HL-60 (cell line): ENCODE measurements around the gene COG8.
"Not testable (repeated sequence)": the region's sequence is repeated elsewhere in the genome, so short reads cannot be mapped to it uniquely, and the experiment has no call there.

ENCODE experiments used
- DNase-seq, 2 experiments: peaks; one replicate each; pipeline ENCODE4 v3.0.0-alpha.2; 2010 to 2020; ENCODE audit warnings: low read depth in 1 of 2, low spot score in 1 of 2
- H3K27ac ChIP-seq: fragments of 250-450 bp; sonication (Bioruptor Pico); replicated peaks from 2 replicates; pipeline ENCODE4 v1.5.1; 2020; ENCODE audit warnings: mild to moderate bottlenecking, moderate library complexity
- H3K27me3 ChIP-seq: fragments of 250-450 bp; sonication (Bioruptor Pico); 2 replicates; pipeline ENCODE4 v1.5.1; 2021; ENCODE audit warnings: mild to moderate bottlenecking, moderate library complexity; ENCODE audit not compliant: insufficient read depth, poor library complexity, severe bottlenecking
- H3K4me3 ChIP-seq: replicated peaks from 2 replicates; pipeline ENCODE4 v1.5.1; 2011; ENCODE audit warnings: mild to moderate bottlenecking, control low read depth, low read length; ENCODE audit not compliant: insufficient read depth
- GABPA ChIP-seq: IDR thresholded peaks from 2 replicates; pipeline ENCODE4 v1.6.1; 2012; ENCODE audit warnings: low read depth
- POLR2AphosphoS5 ChIP-seq: IDR thresholded peaks from 2 replicates; pipeline ENCODE4 v1.6.1; 2012; ENCODE audit warnings: low read depth
- SPI1 ChIP-seq: IDR thresholded peaks from 2 replicates; pipeline ENCODE4 v1.6.1; 2012; ENCODE audit warnings: low read depth, mild to moderate bottlenecking, borderline replicate concordance
- TF ChIP-seq, protein P1 (sequence below): IDR thresholded peaks from one replicate; pipeline ENCODE4 v1.5.1; 2011; ENCODE audit warnings: low read length, control low read depth, inconsistent platforms; ENCODE audit not compliant: insufficient read depth
- TF ChIP-seq, protein P2 (sequence below): IDR thresholded peaks from 2 replicates; pipeline ENCODE4 v1.6.1; 2012; ENCODE audit warnings: low read depth; ENCODE audit not compliant: insufficient replicate concordance

The COG8 gene

DNA sequence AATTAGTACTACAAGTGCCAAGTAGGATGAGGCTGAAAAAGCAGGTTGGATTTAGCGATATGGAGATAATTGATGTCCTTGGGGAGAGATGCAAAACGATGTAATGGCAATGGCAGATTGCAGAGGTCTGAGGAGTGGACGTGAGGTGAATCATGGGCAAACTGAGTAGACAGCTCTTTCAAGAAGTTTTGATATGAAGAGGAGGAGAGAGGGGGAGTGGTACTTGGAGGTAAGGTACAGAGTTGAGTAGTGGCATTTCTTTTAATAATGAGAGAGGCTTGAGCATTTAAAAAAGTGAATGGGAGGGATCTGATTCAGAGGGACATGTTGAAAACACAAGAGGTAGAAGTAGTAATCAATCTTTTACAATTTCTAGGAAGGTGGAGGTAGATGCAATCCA lies 46.0 kb downstream of the COG8 start:
- no peak overlapping the region for H3K4me3 ChIP-seq
- H3K27me3 ChIP-seq, result no peaks in the 10 kb centered on the region
- TF ChIP-seq, protein P1, sequence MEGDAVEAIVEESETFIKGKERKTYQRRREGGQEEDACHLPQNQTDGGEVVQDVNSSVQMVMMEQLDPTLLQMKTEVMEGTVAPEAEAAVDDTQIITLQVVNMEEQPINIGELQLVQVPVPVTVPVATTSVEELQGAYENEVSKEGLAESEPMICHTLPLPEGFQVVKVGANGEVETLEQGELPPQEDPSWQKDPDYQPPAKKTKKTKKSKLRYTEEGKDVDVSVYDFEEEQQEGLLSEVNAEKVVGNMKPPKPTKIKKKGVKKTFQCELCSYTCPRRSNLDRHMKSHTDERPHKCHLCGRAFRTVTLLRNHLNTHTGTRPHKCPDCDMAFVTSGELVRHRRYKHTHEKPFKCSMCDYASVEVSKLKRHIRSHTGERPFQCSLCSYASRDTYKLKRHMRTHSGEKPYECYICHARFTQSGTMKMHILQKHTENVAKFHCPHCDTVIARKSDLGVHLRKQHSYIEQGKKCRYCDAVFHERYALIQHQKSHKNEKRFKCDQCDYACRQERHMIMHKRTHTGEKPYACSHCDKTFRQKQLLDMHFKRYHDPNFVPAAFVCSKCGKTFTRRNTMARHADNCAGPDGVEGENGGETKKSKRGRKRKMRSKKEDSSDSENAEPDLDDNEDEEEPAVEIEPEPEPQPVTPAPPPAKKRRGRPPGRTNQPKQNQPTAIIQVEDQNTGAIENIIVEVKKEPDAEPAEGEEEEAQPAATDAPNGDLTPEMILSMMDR, result no peak
- TF ChIP-seq POLR2AphosphoS5 (no peak), SPI1 (no peak), GABPA (no peak)
- TF ChIP-seq, protein P2, sequence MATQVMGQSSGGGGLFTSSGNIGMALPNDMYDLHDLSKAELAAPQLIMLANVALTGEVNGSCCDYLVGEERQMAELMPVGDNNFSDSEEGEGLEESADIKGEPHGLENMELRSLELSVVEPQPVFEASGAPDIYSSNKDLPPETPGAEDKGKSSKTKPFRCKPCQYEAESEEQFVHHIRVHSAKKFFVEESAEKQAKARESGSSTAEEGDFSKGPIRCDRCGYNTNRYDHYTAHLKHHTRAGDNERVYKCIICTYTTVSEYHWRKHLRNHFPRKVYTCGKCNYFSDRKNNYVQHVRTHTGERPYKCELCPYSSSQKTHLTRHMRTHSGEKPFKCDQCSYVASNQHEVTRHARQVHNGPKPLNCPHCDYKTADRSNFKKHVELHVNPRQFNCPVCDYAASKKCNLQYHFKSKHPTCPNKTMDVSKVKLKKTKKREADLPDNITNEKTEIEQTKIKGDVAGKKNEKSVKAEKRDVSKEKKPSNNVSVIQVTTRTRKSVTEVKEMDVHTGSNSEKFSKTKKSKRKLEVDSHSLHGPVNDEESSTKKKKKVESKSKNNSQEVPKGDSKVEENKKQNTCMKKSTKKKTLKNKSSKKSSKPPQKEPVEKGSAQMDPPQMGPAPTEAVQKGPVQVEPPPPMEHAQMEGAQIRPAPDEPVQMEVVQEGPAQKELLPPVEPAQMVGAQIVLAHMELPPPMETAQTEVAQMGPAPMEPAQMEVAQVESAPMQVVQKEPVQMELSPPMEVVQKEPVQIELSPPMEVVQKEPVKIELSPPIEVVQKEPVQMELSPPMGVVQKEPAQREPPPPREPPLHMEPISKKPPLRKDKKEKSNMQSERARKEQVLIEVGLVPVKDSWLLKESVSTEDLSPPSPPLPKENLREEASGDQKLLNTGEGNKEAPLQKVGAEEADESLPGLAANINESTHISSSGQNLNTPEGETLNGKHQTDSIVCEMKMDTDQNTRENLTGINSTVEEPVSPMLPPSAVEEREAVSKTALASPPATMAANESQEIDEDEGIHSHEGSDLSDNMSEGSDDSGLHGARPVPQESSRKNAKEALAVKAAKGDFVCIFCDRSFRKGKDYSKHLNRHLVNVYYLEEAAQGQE, result no peak
- no peak for DNase-seq
- H3K27ac ChIP-seq, result no peak overlapping the region

GRCh38 chr16:69291657-69292056 lies 47.7 kb downstream of the COG8 start:
- not testable (repeated sequence) for H3K27ac ChIP-seq, H3K27me3 ChIP-seq, H3K4me3 ChIP-seq, DNase-seq

DNA sequence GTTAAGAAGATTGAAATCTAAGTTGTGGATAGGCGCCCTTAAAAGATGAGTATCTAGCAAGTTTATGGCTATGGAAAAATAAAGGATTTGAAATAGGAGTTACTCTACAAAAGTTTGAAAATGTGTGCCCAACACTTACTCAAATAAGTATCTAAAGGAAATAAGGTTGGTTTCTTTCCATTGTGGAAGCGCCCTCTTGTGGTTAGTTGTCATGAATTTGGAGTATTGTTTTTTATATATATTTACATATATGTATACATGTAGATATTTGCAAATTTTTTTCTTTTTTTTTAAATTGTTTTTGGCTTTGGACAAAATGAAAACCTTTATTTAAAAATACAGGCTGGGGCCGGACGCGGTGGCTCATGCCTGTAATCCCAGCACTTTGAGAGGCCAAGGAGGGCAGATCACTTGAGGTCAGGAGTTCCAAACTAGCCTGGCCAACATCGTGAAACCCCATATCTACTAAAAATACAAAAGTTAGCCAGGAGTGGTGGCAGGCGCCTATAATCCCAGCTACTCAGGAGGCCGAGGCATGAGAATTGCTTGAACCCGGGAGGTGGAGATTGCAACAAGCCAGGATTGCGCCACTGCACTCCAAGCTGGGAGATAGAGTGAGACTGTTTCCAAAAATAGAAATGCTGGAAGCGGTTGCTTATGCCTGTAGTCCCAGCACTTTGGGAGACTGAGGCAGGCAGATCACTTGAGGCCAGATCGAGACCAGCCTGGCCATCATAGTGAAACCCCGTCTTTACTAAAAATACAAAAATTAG lies 52.2 kb downstream of the COG8 start:
- no peak for TF ChIP-seq SPI1
- TF ChIP-seq, protein P2, result no peak
- Histone ChIP-seq H3K27ac (no peak overlapping the region), H3K27me3 (no peaks in the 10 kb centered on the region), H3K4me3 (no peak overlapping the region)
- DNase-seq, result peak in 1 of 2 experiments; percentile 53

GRCh38 chr16:69285240-69285639 lies 54.1 kb downstream of the COG8 start:
- Histone ChIP-seq H3K27ac (no peak overlapping the region), H3K4me3 (no peak overlapping the region), H3K27me3 (no peaks in the 10 kb centered on the region)
- DNase-seq, result no peak
- TF ChIP-seq SPI1, result no peak
- no peak for TF ChIP-seq POLR2AphosphoS5

- Histone ChIP-seq H3K27me3 (no peaks in the 10 kb centered on the region), H3K4me3 (no peak overlapping the region), H3K27ac (no peak overlapping the region)
- DNase-seq, result no peak
- TF ChIP-seq, protein P2, result no peak
- TF ChIP-seq, protein P1, result no peak
- TF ChIP-seq SPI1 (no peak), GABPA (no peak), POLR2AphosphoS5 (no peak)
Observed at GRCh38 chr16:69283851-69284250, 55.5 kb downstream of the COG8 start.
